Raji (cell line): ENCODE results near the gene PRMT7.

Experiments used
- POLR2A ChIP-seq: IDR thresholded peaks from 2 replicates; pipeline ENCODE4 v1.6.1; 2011; ENCODE audit warnings: low read depth, low read length, control low read depth; ENCODE audit not compliant: insufficient read depth

Gene PRMT7

DNA sequence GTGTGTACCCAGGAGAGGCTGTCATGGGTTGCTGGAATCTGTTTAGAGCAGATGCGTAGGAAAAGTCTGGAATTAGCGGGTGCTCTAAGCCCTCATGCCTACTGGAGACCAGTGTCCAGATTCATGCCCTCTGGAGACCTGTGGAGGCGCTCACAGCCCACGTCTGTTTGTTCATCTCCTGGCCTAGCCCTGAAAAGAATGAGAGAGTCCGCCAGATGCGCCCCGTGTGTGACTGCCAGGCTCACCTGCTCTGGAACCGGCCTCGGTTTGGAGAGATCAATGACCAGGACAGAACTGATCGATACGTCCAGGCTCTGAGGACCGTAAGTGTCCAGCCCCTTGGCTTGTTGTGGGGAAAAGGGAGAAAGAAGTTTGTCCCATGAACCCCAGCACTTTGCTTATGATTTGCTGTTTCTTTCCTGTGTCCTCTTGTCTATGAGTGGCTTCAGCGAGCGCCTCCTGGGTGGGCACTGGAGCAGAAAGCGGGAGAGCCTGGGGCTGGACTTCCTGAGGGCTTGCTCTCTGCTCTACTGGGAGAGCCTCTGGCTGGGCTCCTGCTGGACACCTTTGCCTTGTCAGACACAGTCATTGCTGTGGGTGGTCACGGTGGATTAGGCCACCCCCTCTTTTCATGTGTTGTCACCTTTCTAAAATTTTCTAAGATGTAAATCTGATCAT, 35.3 kb downstream of the PRMT7 start:
- TF ChIP-seq POLR2A, result no peak

DNA sequence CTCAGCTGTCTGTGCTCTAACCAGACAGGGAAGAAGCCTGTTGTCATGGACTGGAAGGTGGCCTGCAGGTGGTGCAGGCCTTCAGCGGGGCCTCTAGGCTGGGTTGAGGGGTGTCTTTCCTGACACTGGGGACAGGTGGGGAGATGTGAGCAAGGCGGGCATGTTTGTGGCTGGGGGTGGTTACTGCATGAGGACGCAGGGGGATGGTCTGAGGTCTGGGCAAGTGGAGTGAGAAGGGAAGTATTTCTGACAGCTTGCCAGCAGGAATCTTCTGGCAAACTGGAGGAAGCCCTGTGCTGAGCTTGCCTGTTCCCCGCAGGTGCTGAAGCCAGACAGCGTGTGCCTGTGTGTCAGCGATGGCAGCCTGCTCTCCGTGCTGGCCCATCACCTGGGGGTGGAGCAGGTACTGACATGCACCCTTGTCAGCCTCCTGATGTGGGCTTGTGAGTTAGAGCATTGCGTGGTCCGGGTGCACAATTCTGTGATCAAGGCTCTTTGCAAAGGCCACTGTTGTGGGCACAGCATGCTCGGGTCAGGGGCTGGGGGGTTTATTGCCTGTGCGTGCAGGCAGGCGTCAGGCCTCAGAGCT, 36.2 kb downstream of the PRMT7 start:
- TF ChIP-seq POLR2A, result no peak

DNA sequence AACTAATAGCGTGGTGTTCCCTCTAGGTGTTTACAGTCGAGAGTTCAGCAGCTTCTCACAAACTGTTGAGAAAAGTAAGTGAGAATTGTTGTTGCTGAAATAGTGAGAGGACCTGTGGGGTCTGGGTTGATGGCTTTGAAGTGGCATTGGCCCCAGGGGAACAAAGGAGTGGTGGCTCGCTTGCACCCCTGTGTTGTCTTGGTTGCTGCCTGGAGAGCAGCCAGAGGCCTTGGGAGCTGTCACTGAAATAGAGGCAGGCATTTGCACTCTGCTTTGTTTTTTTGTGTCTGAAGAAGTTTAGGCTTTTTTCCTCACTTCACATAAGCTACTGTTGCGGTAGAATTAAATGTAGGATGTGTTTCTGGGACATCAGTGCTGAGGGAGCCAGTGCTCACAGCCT, 36.8 kb downstream of the PRMT7 start:
- TF ChIP-seq POLR2A, result no peak

DNA sequence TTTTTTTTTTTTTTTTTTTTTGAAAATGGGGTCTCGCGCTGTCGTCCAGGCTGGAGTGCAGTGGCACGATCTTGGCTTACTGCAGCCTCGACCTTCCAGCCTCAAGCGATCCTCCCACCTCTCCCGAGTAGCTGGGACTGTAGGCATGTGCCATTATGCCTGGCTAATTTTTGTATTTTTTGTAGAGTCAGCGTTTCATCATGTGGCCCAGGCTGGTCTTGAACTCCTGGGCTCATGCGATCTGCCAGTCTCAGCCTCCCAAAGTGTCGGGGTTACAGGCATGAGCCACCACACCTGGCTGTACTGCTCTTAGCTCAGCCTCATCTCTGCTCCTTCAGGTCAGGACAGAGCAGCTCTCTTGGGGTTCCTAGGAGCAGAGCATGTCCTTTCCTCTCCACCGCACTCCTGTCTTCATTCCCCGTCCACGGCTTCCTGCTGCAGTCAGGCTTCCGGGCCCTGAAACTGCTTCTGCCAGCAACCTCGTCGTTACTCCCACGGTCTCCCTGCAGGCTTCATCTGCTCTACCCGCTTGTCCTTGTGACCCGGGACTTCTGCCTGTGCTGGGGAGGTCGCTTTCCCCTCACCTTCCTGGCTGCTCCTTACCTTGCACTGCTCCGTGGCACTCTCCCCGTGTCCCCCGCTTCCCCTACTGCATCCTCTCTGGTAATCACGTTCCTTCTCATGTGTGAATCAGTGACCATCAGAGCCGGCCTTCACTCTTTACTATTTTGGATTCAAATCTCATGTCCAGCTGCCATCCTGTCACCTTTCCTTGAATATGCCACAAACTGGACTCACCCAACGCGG, 38.0 kb downstream of the PRMT7 start:
- no peak for TF ChIP-seq POLR2A

DNA sequence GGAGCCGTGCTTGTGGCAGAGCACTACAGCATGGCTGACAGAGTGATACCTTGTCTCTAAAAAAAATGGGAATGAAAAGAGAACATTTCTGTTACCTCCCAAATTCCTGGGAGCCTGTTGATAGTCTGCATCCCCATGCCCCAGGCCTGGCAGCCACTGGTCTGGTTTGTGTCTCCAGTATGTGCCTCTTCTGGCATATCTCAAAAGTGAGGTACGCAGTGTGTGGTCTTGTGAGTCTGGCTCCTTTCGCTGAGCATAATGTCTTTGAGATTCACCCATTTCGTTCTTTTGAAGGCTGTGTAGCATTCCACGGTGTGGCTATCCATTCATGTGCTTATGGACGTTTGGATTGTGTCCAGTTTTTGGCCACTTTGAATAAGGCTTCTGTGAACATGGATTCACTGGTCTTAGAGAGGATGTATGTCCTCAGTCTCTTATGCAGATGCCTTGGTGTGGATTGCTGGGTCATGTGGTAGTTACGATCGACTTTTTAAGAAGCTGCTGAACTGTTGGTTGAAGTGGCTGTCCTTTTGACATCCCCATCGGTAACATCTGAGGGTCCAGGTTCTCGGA, 39.1 kb downstream of the PRMT7 start:
- no peak for TF ChIP-seq POLR2A

DNA sequence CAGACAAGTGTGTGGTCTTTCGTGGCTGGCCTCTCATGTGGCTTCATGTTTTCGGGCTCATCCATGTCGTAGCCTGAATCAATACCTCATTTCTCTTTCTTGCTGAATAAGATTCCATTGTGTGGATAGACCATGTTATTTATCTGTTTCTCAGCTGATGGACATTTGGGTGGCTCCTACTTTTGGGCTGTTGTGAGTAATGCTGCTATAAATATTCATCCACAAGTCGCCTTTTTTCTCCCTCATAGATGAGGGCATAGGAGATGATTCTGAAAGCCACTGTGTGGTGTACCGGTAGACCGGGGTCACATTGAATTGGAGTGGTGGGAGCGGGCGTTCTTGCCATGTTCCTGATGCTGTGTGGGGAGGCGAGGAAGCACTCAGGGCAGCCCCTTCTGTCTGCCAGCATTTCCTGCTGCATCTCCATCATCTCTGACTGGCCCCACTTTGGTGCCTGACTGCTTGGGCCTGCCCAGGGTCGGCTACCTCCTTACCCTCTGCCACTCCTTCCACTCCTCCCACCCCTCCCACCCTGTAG, 40.1 kb downstream of the PRMT7 start:
- no peak for TF ChIP-seq POLR2A

DNA sequence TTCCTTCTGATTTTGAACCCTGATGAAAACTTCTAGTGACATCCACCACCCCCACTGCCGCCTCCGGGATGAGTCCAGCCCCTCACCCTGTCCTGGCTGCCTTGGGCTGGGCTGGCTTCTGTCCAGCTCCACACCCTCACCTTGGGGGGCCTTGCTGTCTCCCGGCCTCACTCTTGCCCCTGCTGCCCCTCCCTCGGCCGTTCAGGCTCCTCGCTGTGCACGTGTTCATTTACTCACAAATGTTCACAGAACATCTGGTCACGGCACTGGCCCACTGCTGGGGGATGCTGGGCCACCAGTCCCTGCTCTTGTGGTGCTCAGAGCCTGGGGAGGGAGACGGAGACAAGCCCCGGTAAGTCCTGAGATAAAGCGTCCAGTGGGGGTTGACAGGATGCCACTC, 40.6 kb downstream of the PRMT7 start:
- TF ChIP-seq POLR2A, result no peak

DNA sequence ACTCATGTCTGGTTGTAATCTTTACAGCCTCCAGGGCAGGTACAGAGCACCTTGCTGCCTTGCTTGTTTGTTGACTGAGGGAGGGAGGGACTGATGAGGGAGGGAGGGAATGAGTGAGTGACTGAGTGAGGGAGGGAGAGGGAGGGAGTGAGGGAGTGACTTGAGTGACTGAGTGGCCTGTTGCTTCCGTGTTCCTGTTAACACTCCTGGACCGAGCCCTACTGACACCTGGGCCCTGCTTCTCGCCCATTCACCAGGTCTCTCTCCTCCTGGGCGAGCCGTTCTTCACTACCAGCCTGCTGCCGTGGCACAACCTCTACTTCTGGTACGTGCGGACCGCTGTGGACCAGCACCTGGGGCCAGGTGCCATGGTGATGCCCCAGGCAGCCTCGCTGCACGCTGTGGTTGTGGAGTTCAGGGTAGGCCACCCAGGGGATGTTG, 41.2 kb downstream of the PRMT7 start:
- TF ChIP-seq POLR2A, result no peak

DNA sequence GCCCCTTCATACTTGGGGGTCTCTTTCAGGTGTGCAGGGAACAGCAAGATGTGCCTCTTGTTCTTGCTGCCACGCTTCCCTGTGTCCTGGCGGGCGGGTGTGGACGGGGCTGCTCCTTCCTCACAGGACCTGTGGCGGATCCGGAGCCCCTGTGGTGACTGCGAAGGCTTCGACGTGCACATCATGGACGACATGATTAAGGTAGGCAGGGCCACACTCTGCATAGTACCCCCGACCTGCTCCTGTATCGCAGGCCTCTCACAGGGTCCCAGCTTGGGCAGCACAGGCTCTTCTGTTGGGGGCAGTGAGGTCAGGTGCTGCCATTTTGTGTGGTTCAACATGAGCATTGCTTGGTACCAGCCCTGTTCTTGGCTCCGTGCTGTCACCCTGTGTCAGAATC, 42.5 kb downstream of the PRMT7 start:
- no peak for TF ChIP-seq POLR2A

DNA sequence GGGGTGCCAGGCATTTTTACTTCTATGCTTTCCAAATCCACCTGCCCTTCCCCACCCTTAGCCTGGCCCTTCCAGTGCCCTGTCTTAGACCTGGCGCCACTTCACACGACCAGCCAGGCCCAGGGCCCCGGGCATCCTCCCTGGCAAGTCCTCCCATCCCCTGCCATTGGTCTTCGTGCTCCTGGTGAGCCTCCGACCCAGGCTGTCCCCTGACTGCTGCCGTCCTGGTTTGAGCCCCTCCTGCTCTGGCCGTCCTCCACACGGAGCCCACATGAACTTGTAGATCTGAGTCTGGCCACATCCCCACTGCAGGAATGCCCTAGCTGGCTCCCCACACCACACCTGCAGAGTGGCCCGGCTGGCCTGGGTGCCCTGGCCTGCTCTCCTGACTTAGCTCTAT, 44.0 kb downstream of the PRMT7 start:
- no peak for TF ChIP-seq POLR2A

DNA sequence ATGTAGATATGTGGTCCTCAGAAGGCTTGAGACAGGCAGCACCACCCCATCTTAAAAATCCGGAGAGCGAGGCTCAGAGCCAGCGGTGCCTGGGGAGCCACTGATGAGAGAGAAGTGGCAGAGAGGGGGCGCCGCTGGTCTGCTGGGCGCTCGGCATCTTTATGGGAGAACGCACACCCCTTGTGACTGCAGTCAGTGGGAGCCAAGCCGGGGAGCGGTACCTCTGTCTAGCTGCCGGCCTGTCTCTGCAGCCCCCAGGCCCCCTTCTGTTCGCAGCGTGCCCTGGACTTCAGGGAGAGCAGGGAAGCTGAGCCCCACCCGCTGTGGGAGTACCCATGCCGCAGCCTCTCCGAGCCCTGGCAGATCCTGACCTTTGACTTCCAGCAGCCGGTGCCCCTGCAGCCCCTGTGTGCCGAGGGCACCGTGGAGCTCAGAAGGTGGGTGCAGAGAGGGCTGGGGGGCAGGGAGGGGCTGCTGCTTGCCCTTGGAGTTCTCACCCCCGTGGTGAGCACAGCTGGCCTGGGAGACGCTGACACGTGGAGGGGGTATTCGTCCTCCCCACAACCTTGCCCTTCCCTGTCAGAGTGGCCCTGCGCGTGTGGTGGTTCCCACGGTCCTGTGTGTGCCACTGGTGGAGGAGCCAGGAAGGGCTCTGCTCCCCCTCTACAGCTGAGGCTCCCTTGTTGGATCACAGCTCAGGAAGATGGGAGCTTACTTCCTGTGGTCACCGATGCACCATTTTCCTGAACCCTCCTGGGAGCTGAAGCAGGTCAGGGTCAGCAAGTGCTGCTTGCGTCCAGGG, 44.8 kb downstream of the PRMT7 start:
- TF ChIP-seq POLR2A, result no peak

DNA sequence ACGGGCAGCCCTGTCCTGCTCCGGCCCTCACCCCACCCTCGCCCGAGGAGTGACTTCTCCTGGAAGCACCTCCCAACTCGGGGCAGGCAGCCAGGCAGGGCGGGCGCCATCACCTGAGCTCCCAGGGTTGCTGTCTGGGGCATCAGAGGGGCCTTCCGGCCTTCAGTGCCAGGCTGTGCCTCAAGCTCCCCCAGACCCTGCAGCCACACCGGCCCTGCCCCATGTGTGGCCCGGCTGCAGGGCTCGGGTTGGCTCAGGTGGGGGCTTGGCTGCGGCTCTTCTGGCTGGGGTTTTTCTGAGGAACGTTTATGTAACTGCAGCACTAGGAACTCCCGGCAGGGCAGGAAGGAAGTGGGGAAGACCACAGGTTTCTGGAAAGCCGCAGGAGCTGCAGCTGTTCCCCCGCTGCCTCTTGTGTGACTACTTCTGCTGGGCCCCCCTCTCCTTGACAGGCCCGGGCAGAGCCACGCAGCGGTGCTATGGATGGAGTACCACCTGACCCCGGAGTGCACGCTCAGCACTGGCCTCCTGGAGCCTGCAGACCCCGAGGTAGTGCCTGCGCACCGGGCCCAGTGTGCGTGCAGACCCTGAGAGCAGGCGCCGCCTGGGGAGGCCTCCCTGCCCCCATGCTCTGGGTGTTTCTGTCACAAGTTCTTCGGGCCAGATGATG, 45.6 kb downstream of the PRMT7 start:
- no peak for TF ChIP-seq POLR2A

DNA sequence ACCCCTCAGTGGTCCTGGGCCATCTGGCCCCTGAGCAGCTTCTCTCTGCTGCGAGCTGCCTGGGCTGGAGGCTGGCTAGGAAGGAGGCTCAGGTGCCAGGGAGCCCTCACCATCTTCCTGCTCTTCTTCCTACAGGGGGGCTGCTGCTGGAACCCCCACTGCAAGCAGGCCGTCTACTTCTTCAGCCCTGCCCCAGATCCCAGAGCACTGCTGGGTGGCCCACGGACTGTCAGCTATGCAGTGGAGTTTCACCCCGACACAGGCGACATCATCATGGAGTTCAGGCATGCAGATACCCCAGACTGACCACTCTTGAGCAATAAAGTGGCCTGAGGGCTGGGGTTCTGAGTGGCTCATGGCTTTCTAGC, 46.1 kb downstream of the PRMT7 start:
- no peak for TF ChIP-seq POLR2A

DNA sequence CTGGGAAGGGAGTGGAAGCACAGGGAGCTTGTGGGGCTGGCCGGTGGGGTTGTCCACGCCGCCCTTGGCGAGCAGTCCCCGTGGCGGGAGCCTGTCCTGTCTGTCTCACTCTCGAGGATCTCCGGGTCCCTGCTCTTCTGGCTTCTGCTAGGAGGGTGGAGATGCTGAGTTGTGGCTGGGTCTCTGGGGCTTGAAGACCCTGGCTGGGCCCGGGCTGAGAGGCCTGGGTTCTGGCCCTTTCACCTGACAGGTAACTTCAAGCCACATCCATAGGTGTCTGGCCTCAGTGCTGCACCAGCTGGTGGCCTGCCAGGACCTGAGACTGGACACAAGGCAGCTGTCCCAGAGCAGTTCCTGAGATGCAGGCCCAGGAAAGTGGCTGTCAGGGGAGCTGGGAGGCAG, 46.7 kb downstream of the PRMT7 start:
- no peak for TF ChIP-seq POLR2A
